KMS-11 (cell line): Measurements from ENCODE around the gene ACSL6.

Source experiments
- H2AFZ ChIP-seq: fragments of 200-600 bp; sonication (generic); 2 replicates; pipeline ENCODE4 v1.6.1; 2016; ENCODE audit warnings: antibody characterized with exemption, mixed run types, low read depth
- H3K27ac ChIP-seq: fragments of 200-600 bp; sonication (generic); 2 replicates; pipeline ENCODE4 v1.6.1; 2016; ENCODE audit warnings: mild to moderate bottlenecking, mixed run types
- H3K27me3 ChIP-seq: fragments of 200-600 bp; sonication (generic); 2 replicates; pipeline ENCODE4 v1.6.1; 2017; ENCODE audit warnings: mild to moderate bottlenecking, low read depth, mixed run types, moderate library complexity; ENCODE audit not compliant: insufficient read depth
- H3K36me3 ChIP-seq: fragments of 200-600 bp; sonication (generic); 2 replicates; pipeline ENCODE4 v1.6.1; 2017; ENCODE audit warnings: mild to moderate bottlenecking, mixed run types; ENCODE audit not compliant: insufficient read depth
- H3K4me1 ChIP-seq: fragments of 200-600 bp; sonication (generic); 2 replicates; pipeline ENCODE4 v1.6.1; 2016; ENCODE audit warnings: mild to moderate bottlenecking, low read depth, mixed run types; ENCODE audit not compliant: poor library complexity, severe bottlenecking
- H3K4me2 ChIP-seq: fragments of 200-600 bp; sonication (generic); 2 replicates; pipeline ENCODE4 v1.7.0; 2016; ENCODE audit warnings: mild to moderate bottlenecking, mixed run types
- H3K4me3 ChIP-seq: fragments of 200-600 bp; sonication (generic); IDR thresholded peaks from 2 replicates; pipeline ENCODE4 v1.6.1; 2017; ENCODE audit warnings: low read depth, low read length, mixed read lengths; ENCODE audit not compliant: insufficient read depth
- H3K79me2 ChIP-seq: fragments of 200-600 bp; sonication (generic); 2 replicates; pipeline ENCODE4 v1.6.1; 2016; ENCODE audit warnings: low read depth, mixed run types; ENCODE audit not compliant: insufficient read depth
- H3K9ac ChIP-seq: fragments of 200-600 bp; sonication (generic); 2 replicates; pipeline ENCODE4 v1.6.1; 2016; ENCODE audit warnings: mild to moderate bottlenecking, mixed run types
- H4K20me1 ChIP-seq: fragments of 200-600 bp; sonication (generic); 2 replicates; pipeline ENCODE4 v1.6.1; 2016; ENCODE audit warnings: mild to moderate bottlenecking, mixed run types; ENCODE audit not compliant: insufficient read depth
- TF ChIP-seq, protein P1 (sequence below): fragments of 200-600 bp; sonication (generic); conservative IDR thresholded peaks from 2 replicates; pipeline ENCODE4 v1.6.1; 2017; ENCODE audit warnings: low read depth, mild to moderate bottlenecking, antibody characterized with exemption, low read length, moderate library complexity, mixed read lengths

ACSL6 gene

DNA sequence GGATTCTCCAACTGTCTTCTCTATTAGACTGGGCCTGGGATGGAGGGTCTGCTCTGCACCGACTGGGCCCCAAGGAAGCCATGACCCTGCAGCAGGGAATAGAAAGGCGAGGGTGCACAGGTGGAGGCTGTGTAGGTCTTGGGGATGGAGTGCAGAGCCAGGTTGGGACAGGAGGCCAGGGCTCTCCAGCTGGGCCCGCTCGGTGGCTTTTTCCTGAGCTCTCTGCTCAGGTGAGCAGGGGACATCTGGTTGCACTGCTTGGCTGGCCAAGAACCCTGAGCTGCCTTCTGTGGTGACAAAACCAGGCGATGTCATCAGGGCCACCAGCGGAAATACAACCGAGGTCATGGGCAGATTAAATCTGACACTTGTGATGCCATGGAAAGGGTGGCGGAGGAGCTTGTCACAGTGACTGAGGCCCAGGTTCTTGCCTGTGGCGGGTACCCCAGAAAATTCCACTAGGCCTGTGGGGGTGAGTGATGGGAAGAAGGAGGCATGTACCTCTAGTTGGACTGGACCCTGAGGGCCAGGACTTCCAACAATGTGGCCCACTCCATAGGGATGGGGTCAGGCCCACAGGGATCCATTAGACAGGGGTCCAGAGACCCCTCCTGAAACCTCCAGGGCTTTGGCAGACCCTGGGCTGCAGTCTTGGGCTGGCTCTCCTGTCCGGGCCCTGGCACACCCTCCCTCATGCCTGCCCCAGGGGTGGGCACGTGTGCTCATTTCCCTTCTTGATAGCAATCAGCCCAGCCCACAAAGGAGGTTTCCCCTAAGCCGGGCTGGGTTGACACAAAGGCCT, 44.6 kb upstream of the ACSL6 start:
- TF ChIP-seq, protein P1, sequence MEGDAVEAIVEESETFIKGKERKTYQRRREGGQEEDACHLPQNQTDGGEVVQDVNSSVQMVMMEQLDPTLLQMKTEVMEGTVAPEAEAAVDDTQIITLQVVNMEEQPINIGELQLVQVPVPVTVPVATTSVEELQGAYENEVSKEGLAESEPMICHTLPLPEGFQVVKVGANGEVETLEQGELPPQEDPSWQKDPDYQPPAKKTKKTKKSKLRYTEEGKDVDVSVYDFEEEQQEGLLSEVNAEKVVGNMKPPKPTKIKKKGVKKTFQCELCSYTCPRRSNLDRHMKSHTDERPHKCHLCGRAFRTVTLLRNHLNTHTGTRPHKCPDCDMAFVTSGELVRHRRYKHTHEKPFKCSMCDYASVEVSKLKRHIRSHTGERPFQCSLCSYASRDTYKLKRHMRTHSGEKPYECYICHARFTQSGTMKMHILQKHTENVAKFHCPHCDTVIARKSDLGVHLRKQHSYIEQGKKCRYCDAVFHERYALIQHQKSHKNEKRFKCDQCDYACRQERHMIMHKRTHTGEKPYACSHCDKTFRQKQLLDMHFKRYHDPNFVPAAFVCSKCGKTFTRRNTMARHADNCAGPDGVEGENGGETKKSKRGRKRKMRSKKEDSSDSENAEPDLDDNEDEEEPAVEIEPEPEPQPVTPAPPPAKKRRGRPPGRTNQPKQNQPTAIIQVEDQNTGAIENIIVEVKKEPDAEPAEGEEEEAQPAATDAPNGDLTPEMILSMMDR = no peak
- Histone ChIP-seq H3K36me3 (no peaks in the 10 kb centered on the region), H2AFZ (no peak overlapping the region), H3K4me3 (no peak overlapping the region), H3K9ac (no peak overlapping the region), H3K4me1 (no peaks in the 10 kb centered on the region), H3K27me3 (no peaks in the 10 kb centered on the region), H3K4me2 (no peak overlapping the region), H3K27ac (no peak overlapping the region), H3K79me2 (no peaks in the 10 kb centered on the region), H4K20me1 (no peaks in the 10 kb centered on the region)

- H3K9ac ChIP-seq = no peak overlapping the region
- no peak overlapping the region for H3K4me2 ChIP-seq
- TF ChIP-seq, protein P1 = no peak
- H4K20me1 ChIP-seq = no peaks in the 10 kb centered on the region
- no peaks in the 10 kb centered on the region for H3K4me1 ChIP-seq
- H3K4me3 ChIP-seq = no peak overlapping the region
- no peak overlapping the region for H3K27ac ChIP-seq
- H3K79me2 ChIP-seq = no peaks in the 10 kb centered on the region
- H3K36me3 ChIP-seq = no peaks in the 10 kb centered on the region
- no peak overlapping the region for H2AFZ ChIP-seq
- H3K27me3 ChIP-seq = no peaks in the 10 kb centered on the region
Measured at GRCh38 chr5:132055441-132055807, 44.0 kb upstream of the ACSL6 start.

- Histone ChIP-seq H3K27me3 (no peaks in the 10 kb centered on the region), H3K36me3 (no peaks in the 10 kb centered on the region), H3K9ac (no peak overlapping the region), H3K4me3 (no peak overlapping the region), H4K20me1 (no peaks in the 10 kb centered on the region), H3K79me2 (no peaks in the 10 kb centered on the region), H3K4me2 (no peak overlapping the region), H3K4me1 (no peaks in the 10 kb centered on the region), H3K27ac (no peak overlapping the region), H2AFZ (no peak overlapping the region)
- TF ChIP-seq, protein P1 = no peak
Measured at GRCh38 chr5:132054697-132055440, 43.4 kb upstream of the ACSL6 start.

DNA sequence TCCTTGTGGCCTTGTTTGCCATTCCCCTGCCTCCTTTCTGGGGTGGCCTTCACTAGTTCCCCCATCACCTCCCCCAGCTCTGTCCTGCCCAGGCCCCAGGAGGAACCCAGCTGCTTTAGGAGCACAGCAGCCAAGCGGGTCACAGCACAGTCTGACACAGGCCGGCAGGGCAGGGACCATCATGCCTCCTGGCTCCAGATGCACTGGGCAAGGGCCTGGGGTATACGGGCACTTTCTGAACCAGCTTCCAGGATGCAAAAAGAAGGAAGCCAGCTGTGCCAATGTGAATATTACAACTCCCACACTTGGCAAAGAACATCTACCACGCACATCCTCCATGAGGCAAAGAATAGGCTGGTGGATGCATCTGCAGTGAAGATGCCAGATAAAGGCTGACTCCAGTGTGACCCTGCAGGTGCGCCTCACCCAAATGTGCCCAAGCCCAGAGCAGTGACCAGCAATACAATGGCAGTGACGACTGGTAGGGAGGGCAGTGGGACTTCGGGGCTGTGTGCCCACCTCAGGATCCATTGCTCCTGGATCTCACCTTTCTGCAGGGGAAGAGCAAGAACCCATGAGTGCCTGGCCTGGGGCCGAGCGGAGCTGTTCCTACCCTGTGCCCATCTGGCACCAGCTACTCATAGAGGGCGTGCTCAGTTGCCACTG, 42.7 kb upstream of the ACSL6 start:
- no peaks in the 10 kb centered on the region for H3K79me2 ChIP-seq
- TF ChIP-seq, protein P1 = no peak

More for the DNA sequence above, 42.7 kb upstream of the ACSL6 start:
- Histone ChIP-seq H3K9ac (no peak overlapping the region), H4K20me1 (no peaks in the 10 kb centered on the region), H3K27ac (no peak overlapping the region), H3K27me3 (no peaks in the 10 kb centered on the region), H3K4me3 (no peak overlapping the region), H2AFZ (no peak overlapping the region), H3K4me2 (no peak overlapping the region), H3K4me1 (no peaks in the 10 kb centered on the region), H3K36me3 (no peaks in the 10 kb centered on the region)
